Ovary (tissue), 3 donors: ENCODE measurements around the gene RGS7.

ENCODE experiments used
- CTCF ChIP-seq, 3 donors: fragments of 450-650 bp in 2 of 3; fragments of 200-600 bp in 1 of 3; IDR thresholded peaks; one replicate each; pipeline versions ENCODE4 v1.5.1 to v1.8.0; 2016 to 2022; ENCODE audit warnings: antibody characterized with exemption in 3 of 3, mild to moderate bottlenecking in 1 of 3
- POLR2A ChIP-seq: fragments of 450-650 bp; IDR thresholded peaks from one replicate; pipeline ENCODE4 v1.6.1; 2017; ENCODE audit warnings: antibody characterized with exemption, mild to moderate bottlenecking, moderate library complexity
- donor health status: DM: no; HTN: no; CAD: no.

GRCh38 chr1:241136389-241136788 is 220.6 kb downstream of the RGS7 start:
- TF ChIP-seq CTCF (IDR thresholded peaks at IDR 0.05) (no peak), POLR2A (no peak)
